PC-3 (cell line): ENCODE results near the gene MRPL24. TPM values are rescaled to one million over a fixed set of nuclear protein-coding genes. Genes with fewer than 3 reads are reported as not detected.
A peak's percentile ranks its signal among the peaks of the same experiment; 100 is the strongest.

Source experiments
- ATAC-seq: fragments of 200-7000 bp; cut with Tn5 transposase; 2 replicates; pipeline ENCODE4 v1.9.1; 2020; ENCODE audit warnings: mild to moderate bottlenecking, moderate library complexity
- BruUV-seq: library from RNA; stranded (reverse); fragments of 400-500 nt; replicated peaks from 2 replicates; lab custom pipeline; 2021; lab: Mats Ljungman, UMichigan
- CTCF ChIA-PET: fragments of 300-600 bp; sonication (Branson Sonifier 250); formaldehyde crosslinking; loops from one replicate; lab custom pipeline; 2022; ENCODE audit warnings: antibody characterized with exemption; lab: Charles Lee
- POLR2A ChIA-PET: fragments of 300-600 bp; sonication (Branson Sonifier 250); formaldehyde crosslinking; loops from one replicate; lab custom pipeline; 2022; ENCODE audit warnings: antibody characterized with exemption; ENCODE audit not compliant: unreplicated experiment; lab: Charles Lee
- DNase-seq: peaks from one replicate; pipeline ENCODE4 v3.0.0-alpha.2; 2015
- H2AFZ ChIP-seq: fragments of 300-600 bp; sonication (generic); 2 replicates; pipeline ENCODE4 v1.6.0; 2016; ENCODE audit warnings: antibody characterized with exemption, low read length
- H3F3A ChIP-seq: fragments of 300-600 bp; sonication (generic); one replicate; pipeline ENCODE4 v1.6.0; 2017; ENCODE audit warnings: antibody characterized with exemption, low read length, control low read depth, mild to moderate bottlenecking; ENCODE audit not compliant: unreplicated experiment
- H3K27ac ChIP-seq: fragments of 300-600 bp; sonication (generic); 2 replicates; pipeline ENCODE4 v1.5.1; 2016; ENCODE audit warnings: mild to moderate bottlenecking, low read length
- H3K27me3 ChIP-seq: fragments of 300-600 bp; sonication (generic); 2 replicates; pipeline ENCODE4 v1.6.1; 2016; ENCODE audit warnings: low read length, mixed read lengths
- H3K36me3 ChIP-seq: fragments of 300-600 bp; sonication (generic); 2 replicates; pipeline ENCODE4 v1.6.1; 2016; ENCODE audit warnings: low read depth, mixed run types, low read length, mixed read lengths
- H3K4me1 ChIP-seq: fragments of 300-600 bp; sonication (generic); 2 replicates; pipeline ENCODE4 v1.5.1; 2016; ENCODE audit warnings: low read length; ENCODE audit not compliant: insufficient read depth
- H3K4me2 ChIP-seq: fragments of 300-600 bp; sonication (generic); 2 replicates; pipeline ENCODE4 v1.6.0; 2016; ENCODE audit warnings: low read length
- H3K4me3 ChIP-seq: fragments of 300-600 bp; sonication (generic); 2 replicates; pipeline ENCODE4 v1.5.1; 2016; ENCODE audit warnings: mild to moderate bottlenecking, low read length, mixed read lengths
- H3K79me2 ChIP-seq: fragments of 300-600 bp; sonication (generic); 2 replicates; pipeline ENCODE4 v1.6.1; 2017; ENCODE audit warnings: low read length, mixed read lengths
- H3K9ac ChIP-seq: fragments of 300-600 bp; sonication (generic); 2 replicates; pipeline ENCODE4 v1.6.0; 2016; ENCODE audit warnings: mild to moderate bottlenecking, low read length
- H3K9me2 ChIP-seq: fragments of 300-600 bp; sonication (generic); replicated peaks from 2 replicates; pipeline ENCODE4 v1.6.1; 2016; ENCODE audit warnings: mixed run types, low read length, mixed read lengths
- H3K9me3 ChIP-seq: fragments of 300-600 bp; sonication (generic); 2 replicates; pipeline ENCODE4 v1.6.1; 2016; ENCODE audit warnings: low read length, mixed read lengths
- H4K20me1 ChIP-seq: fragments of 300-600 bp; sonication (generic); 2 replicates; pipeline ENCODE4 v1.6.1; 2016; ENCODE audit warnings: low read length, mixed read lengths
- CTCF ChIP-seq: fragments of 300-600 bp; sonication (generic); conservative IDR thresholded peaks from 2 replicates; pipeline ENCODE4 v1.5.1; 2017; ENCODE audit warnings: antibody characterized with exemption, low read depth, mild to moderate bottlenecking, low read length
- EZH2 ChIP-seq: fragments of 300-600 bp; sonication (generic); IDR thresholded peaks from one replicate; pipeline ENCODE4 v1.6.1; 2017; ENCODE audit warnings: antibody characterized with exemption, mild to moderate bottlenecking, low read length; ENCODE audit not compliant: unreplicated experiment
- EZH2phosphoT487 ChIP-seq: fragments of 300-600 bp; sonication (generic); IDR thresholded peaks from 2 replicates; pipeline ENCODE4 v1.6.1; 2018; ENCODE audit warnings: mild to moderate bottlenecking, antibody characterized with exemption, low read length, borderline replicate concordance
- intact Hi-C: fragments of 100-400 bp; cut with micrococcal nuclease; formaldehyde crosslinking; loops from 2 replicates; pipeline ENCODE4 v1.9.0; 2023
- total RNA-seq: library from RNA; depleted of rRNA; stranded (reverse); fragments of >200 nt; gene quantifications from 2 replicates; pipeline ENCODE4 v1.2.3, GENCODE V29; 2014

The MRPL24 gene
- total RNA-seq, 1 experiment from 2014 or later: 275 TPM

- H3K9ac ChIP-seq: no peak overlapping the region
- ATAC-seq: no peak
- intact Hi-C loops: no loop called here
- POLR2A ChIA-PET: no interaction called here
- no peak for TF ChIP-seq EZH2
- TF ChIP-seq EZH2phosphoT487: no peak
- TF ChIP-seq CTCF: no peak
- H4K20me1 ChIP-seq: peaks cover 11% of the 10 kb centered on the region
- H2AFZ ChIP-seq: no peak overlapping the region
- no peaks in the 10 kb centered on the region for H3K27me3 ChIP-seq
- no peak for DNase-seq
- H3K36me3 ChIP-seq: peaks cover 50% of the 10 kb centered on the region
- no peak overlapping the region for H3K4me2 ChIP-seq
- BruUV-seq: no TSS peak
- H3F3A ChIP-seq: no peaks in the 10 kb centered on the region
- CTCF ChIA-PET: interaction anchor here (1.0 kb wide), 1 partner anchor 56 kb away, joined by 3 read pairs; no protein-coding TSS in a partner anchor
- H3K9me3 ChIP-seq: no peaks in the 10 kb centered on the region
- no peaks in the 10 kb centered on the region for H3K4me1 ChIP-seq
- peaks cover 70% of the 10 kb centered on the region for H3K79me2 ChIP-seq
- H3K9me2 ChIP-seq: no peaks in the 10 kb centered on the region
- no peak overlapping the region for H3K27ac ChIP-seq
- H3K4me3 ChIP-seq: no peak overlapping the region
Measured at GRCh38 chr1:156781585-156782186, 40.8 kb upstream of the MRPL24 start.

GRCh38 chr1:156777573-156777972 is 36.7 kb upstream of the MRPL24 start:
- Histone ChIP-seq H4K20me1 (peaks cover 31% of the 10 kb centered on the region), H3F3A (no peaks in the 10 kb centered on the region), H3K9me3 (no peaks in the 10 kb centered on the region), H2AFZ (no peak overlapping the region), H3K36me3 (peaks cover 39% of the 10 kb centered on the region), H3K27me3 (no peaks in the 10 kb centered on the region), H3K4me1 (peaks cover 5% of the 10 kb centered on the region; the same call in 1 of the 2 replicates), H3K4me3 (no peak overlapping the region), H3K79me2 (peaks cover 94% of the 10 kb centered on the region), H3K9me2 (no peaks in the 10 kb centered on the region), H3K27ac (no peak overlapping the region), H3K4me2 (no peak overlapping the region), H3K9ac (no peak overlapping the region)
- TF ChIP-seq EZH2phosphoT487 (no peak), CTCF (no peak), EZH2 (no peak)
- ChIA-PET CTCF (no interaction called here), POLR2A (interaction anchor here (0.6 to 1.1 kb wide), 2 partner anchors 11 to 37 kb away, joined by 4 read pairs; partner anchors contain the start of gene MRPL24)
- no peak for ATAC-seq
- BruUV-seq: no TSS peak
- DNase-seq: no peak
- intact Hi-C loops: no loop called here

- no peak for ATAC-seq
- CTCF ChIA-PET: no interaction called here
- no peak overlapping the region for H3K4me3 ChIP-seq
- POLR2A ChIA-PET: interaction anchor here (1.1 kb wide), 1 partner anchor 36 kb away, joined by 4 read pairs; the partner anchor contains the start of gene MRPL24
- no peaks in the 10 kb centered on the region for H3K9me3 ChIP-seq
- TF ChIP-seq EZH2phosphoT487: no peak
- TF ChIP-seq EZH2: no peak
- TF ChIP-seq CTCF: no peak
- peaks cover 35% of the 10 kb centered on the region for H4K20me1 ChIP-seq
- intact Hi-C loops: no loop called here
- no peaks in the 10 kb centered on the region for H3K27me3 ChIP-seq
- peaks cover 34% of the 10 kb centered on the region for H3K36me3 ChIP-seq
- no peaks in the 10 kb centered on the region for H3K9me2 ChIP-seq
- H3K4me2 ChIP-seq: no peak overlapping the region
- TSS peak; percentile 1 for BruUV-seq
- H2AFZ ChIP-seq: no peak overlapping the region
- peaks cover 94% of the 10 kb centered on the region for H3K79me2 ChIP-seq
- H3K4me1 ChIP-seq: peaks cover 5% of the 10 kb centered on the region; the same call in 1 of the 2 replicates
- H3F3A ChIP-seq: no peaks in the 10 kb centered on the region
- no peak overlapping the region for H3K9ac ChIP-seq
- no peak overlapping the region for H3K27ac ChIP-seq
- no peak for DNase-seq
Measured at GRCh38 chr1:156776942-156777341, 36.1 kb upstream of the MRPL24 start.
